H7 (cell line): ENCODE results near the gene ZNF862. TPM values are rescaled to one million over a fixed set of nuclear protein-coding genes. Genes with fewer than 3 reads are reported as not detected.
"Not testable (repeated sequence)": the region's sequence is repeated elsewhere in the genome, so short reads cannot be mapped to it uniquely, and the experiment has no call there.

Experiments used
- DNase-seq: peaks from one replicate; pipeline ENCODE4 v3.0.0; 2012
- H3K27me3 ChIP-seq: 2 replicates; pipeline ENCODE4 v1.6.0; 2011; ENCODE audit warnings: mild to moderate bottlenecking, low read length; ENCODE audit not compliant: control insufficient read depth, insufficient read depth
- H3K36me3 ChIP-seq: replicated peaks from 2 replicates; pipeline ENCODE4 v1.5.1; 2011; ENCODE audit warnings: low read length; ENCODE audit not compliant: control insufficient read depth, insufficient read depth
- H3K4me3 ChIP-seq: 2 replicates; pipeline ENCODE4 v1.5.1; 2011; ENCODE audit warnings: low read depth, mild to moderate bottlenecking, control low read depth, low read length, moderate library complexity; ENCODE audit not compliant: insufficient read depth
- total RNA-seq: library from RNA; depleted of rRNA; stranded (reverse); fragments of >200 nt; shearing (Covaris generic); gene quantifications from 2 replicates; pipeline ENCODE4 v1.2.3, GENCODE V29; 2014; rRNA removed

ZNF862 gene
- total RNA-seq, 1 experiment from 2014 or later: 3.4 TPM

DNA sequence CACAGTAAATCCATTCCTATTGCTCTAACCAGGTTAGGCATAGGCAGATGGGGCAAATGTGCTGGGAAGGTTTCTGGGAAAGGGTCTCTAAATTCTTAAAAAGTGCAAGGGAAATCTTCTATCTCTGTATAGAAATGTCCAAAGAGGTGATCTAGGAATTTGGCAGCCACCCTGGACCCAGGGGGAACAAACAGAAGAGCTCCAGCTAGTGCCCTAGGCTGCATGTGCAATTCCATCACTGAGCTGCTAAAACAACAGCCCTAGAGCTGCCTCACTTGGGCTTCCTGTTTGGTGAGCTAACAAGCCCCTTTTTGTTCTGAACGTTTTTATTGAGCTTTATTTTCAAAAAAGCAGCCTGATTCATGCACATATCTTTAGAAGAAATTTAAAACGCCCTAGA lies 52.5 kb downstream of the ZNF862 start:
- not testable (repeated sequence) for H3K36me3 ChIP-seq, DNase-seq, H3K27me3 ChIP-seq, H3K4me3 ChIP-seq

DNA sequence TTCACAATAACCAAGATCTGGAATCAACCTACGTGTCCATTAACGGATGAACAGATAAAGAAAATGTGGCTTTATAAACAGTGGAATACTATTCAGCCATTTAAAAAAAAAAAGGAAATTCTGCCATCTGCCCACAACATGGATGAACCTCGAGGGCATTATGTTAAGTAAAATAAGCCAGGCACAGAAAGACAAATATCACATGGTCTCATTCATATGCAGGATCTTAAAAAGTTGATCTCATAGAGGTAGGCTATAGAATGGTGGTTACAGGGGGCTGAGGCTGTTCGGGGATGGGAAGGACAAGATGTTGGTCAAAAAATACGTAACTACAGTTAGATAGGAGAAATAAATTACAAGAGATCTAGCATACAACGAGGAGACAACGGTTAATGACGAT lies 56.8 kb downstream of the ZNF862 start:
- H3K27me3 ChIP-seq, H3K4me3 ChIP-seq, DNase-seq, H3K36me3 ChIP-seq: not testable (repeated sequence)

DNA sequence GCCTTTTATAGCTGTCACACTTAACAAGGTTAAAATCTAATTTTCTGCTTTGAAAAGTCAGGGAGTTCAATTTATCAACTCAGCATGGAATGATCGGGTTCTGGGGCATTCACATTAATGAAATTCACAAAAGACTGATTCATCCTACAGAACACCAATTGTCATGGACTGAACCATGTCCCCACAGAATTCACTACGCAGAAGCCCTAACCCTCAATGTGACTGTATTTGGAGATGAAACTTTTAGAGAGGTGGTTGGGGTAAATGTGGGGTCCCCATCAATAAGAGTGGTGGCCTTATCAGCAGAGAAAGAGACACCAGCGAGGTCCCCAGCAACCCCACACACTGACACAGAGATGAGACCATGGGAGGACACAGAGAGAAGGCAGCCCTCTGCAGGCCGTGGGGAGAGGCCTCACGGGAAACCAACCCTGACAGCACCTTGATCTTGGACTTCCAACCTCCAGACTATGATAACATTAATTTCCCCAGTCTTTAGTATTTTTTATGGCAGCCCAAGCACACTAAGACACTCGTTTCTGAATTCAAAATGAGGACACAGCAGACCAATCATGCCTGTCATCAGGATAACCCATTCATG lies 69.7 kb downstream of the ZNF862 start:
- H3K4me3 ChIP-seq, DNase-seq, H3K36me3 ChIP-seq, H3K27me3 ChIP-seq: not testable (repeated sequence)

DNA sequence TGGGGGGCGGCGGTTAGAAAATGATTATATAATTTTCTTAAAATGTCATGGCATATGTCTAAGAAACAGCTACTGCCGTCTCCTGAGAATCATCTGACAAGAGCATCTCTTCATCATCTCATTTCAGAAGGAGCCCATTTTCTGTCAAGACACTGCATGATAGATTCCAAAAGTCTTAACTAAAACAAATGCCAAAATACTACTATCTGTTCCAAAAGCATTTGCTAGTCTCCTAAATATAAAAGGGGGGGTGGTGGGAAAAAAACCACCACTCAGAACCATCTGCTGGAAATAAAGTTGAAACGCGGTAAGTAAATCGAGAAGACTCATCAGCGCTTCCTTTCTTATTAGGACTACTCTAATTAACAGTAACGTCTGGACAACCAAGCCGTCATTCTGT lies 72.0 kb downstream of the ZNF862 start:
- not testable (repeated sequence) for H3K36me3 ChIP-seq, H3K27me3 ChIP-seq, DNase-seq, H3K4me3 ChIP-seq

DNA sequence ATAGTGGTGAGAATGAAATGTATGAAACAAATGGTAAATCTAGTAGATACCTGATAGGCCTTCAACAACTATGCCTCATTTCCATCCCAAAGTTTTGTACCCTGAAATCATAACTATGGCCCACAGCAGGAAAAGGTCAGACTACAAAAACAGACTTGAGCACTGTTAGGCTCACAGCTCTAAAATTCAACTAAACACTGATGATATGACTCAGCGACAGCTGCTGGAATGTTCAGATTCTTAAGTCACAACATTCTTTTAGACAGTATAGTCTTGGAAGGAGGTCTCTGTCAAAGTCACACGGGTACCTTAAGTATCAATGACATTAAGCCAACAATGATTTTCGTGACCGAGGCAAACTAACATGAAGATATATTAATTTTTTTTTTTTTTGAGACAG lies 74.0 kb downstream of the ZNF862 start:
- not testable (repeated sequence) for H3K27me3 ChIP-seq, H3K4me3 ChIP-seq, H3K36me3 ChIP-seq, DNase-seq

Other genes starting within 250 kb of the ZNF862 start
- 0.04 and 0.55 TPM in 2 replicates for gene ZNF467, start 64.8 kb upstream of the ZNF862 start, total RNA-seq
- gene ATP6V0E2, start 35.6 kb downstream of the ZNF862 start, total RNA-seq: 15.4 and 20.2 TPM in 2 replicates